H1 (cell line): ENCODE results near the gene AGAP1. TPM values are rescaled to one million over a fixed set of nuclear protein-coding genes. Genes with fewer than 3 reads are reported as not detected.
A peak's percentile ranks its signal among the peaks of the same experiment; 100 is the strongest.

Experiments used
- ATF2 ChIP-seq: IDR thresholded peaks from 2 replicates; pipeline ENCODE4 v1.6.1; 2012; ENCODE audit warnings: low read length, inconsistent platforms
- BACH1 ChIP-seq: IDR thresholded peaks from 2 replicates; pipeline ENCODE4 v1.6.1; 2012; ENCODE audit warnings: low read length, improper control_type of control experiment
- EP300 ChIP-seq, 2 experiments: IDR thresholded peaks; 1 replicate in 1 of 2; 2 replicates in 1 of 2; pipeline ENCODE4 v1.6.1; 2011 to 2012; ENCODE audit warnings: low read depth in 2 of 2, low read length in 2 of 2, mild to moderate bottlenecking in 2 of 2, borderline replicate concordance in 1 of 2, inconsistent platforms in 1 of 2, moderate library complexity in 1 of 2
- EZH2 ChIP-seq: fragments of 200-600 bp; sonication (generic); IDR thresholded peaks from 2 replicates; pipeline ENCODE4 v1.7.1; 2012; ENCODE audit warnings: low read depth, mild to moderate bottlenecking, moderate library complexity, low read length, inconsistent platforms; ENCODE audit not compliant: severe bottlenecking
- SP2 ChIP-seq: IDR thresholded peaks from 2 replicates; pipeline ENCODE4 v1.6.1; 2012; ENCODE audit warnings: mild to moderate bottlenecking, low read length, inconsistent platforms
- SUZ12 ChIP-seq: fragments of 200-600 bp; sonication (generic); IDR thresholded peaks from 2 replicates; pipeline ENCODE4 v1.6.1; 2012; ENCODE audit warnings: mild to moderate bottlenecking, inconsistent platforms, low read length, moderate library complexity, mixed read lengths
- polyA plus RNA-seq, 7 experiments: library from polyadenylated mRNA; depleted of rRNA in 3 of 7; stranded (reverse) in 5 of 7; unstranded in 2 of 7; fragments of >200 nt in 5 of 7; fragments of 200-250 nt in 2 of 7; gene quantifications; 1 replicate in 5 of 7; 2 replicates in 1 of 7; 4 replicates in 1 of 7; pipeline versions ENCODE4 v1.2.1 to v1.2.3, GENCODE V29; 2011 to 2013; ENCODE audit warnings: missing spikeins in 2 of 7, mixed read lengths in 2 of 7
- total RNA-seq: library from RNA; stranded (reverse); fragmentation: NEBNext Ultra II Directional; extraction: Animal tissue kit (Norgen Biotek cat#: 25700); gene quantifications from 2 replicates; pipeline ENCODE4 v1.2.1, GENCODE V29; 2021

The AGAP1 gene
- total and polyA plus RNA-seq, 2 of the 8 experiments (the other 6 are each of a cell fraction or from before 2014, with no cell fraction given): 18.1 to 39.4 TPM

- TF ChIP-seq EZH2: peak; percentile 54
- TF ChIP-seq SUZ12: peak; percentile 59
- no peak for TF ChIP-seq ATF2
- no peak for TF ChIP-seq SP2
- no peak for TF ChIP-seq EP300 (IDR thresholded peaks at IDR 0.05; ENCODE audit: borderline replicate concordance in 1 of 2, low read depth in 2 of 2, low read length in 2 of 2)
- peak; percentile 95 for TF ChIP-seq BACH1
Measured at GRCh38 chr2:236179236-236180075, 685.6 kb downstream of the AGAP1 start (continued).
